K562 (cell line): ENCODE measurements around the gene SLC22A12. TPM values are rescaled to one million over a fixed set of nuclear protein-coding genes. Genes with fewer than 3 reads are reported as not detected.

Source experiments
- ATAC-seq: fragments of 200-7000 bp; cut with Tn5 transposase; 3 replicates; pipeline ENCODE4 v1.9.1; 2020; ENCODE audit warnings: moderate library complexity
- BruUV-seq: library from RNA; stranded (reverse); fragments of 400-500 nt; replicated peaks from 2 replicates; lab custom pipeline; 2021; lab: Mats Ljungman, UMichigan
- CTCF ChIA-PET: fragments of 300-600 bp; formaldehyde crosslinking; extraction: SDS; loops from one replicate; lab custom pipeline; 2021; ENCODE audit warnings: low intra/inter-chr PET ratio; lab: Yijun Ruan, JAX
- POLR2A ChIA-PET: fragments of 300-600, 350-650 bp; sonication (Branson Sonifier 250); formaldehyde crosslinking; extraction: SDS; loops from one replicate; lab custom pipeline; 2021; ENCODE audit warnings: antibody characterized with exemption, inconsistent platforms; lab: Yijun Ruan, JAX
- DNase-seq, 4 experiments: peaks; one replicate each; pipeline versions ENCODE4 v3.0.0 to v3.0.0-alpha.2; 2011 to 2018; ENCODE audit warnings: low spot score in 3 of 4, mixed read lengths in 3 of 4; ENCODE audit errors: extremely low read depth in 1 of 4
- FAIRE-seq: peaks from 2 replicates; lab custom pipeline; 2011; peaks lifted over from hg19 to GRCh38; lab: Jason Lieb, UNC
- H2AFZ ChIP-seq: 2 replicates; pipeline ENCODE4 v1.6.0; 2011; ENCODE audit warnings: low read depth, low read length, control low read depth, inconsistent platforms
- H3K27ac ChIP-seq: fragments of 200-600 bp; 3 replicates; pipeline ENCODE4 v1.8.0; 2011; ENCODE audit warnings: low read depth, mild to moderate bottlenecking, control low read depth, inconsistent platforms, low read length, moderate library complexity, mixed read lengths; ENCODE audit errors: extremely low read depth
- H3K27me3 ChIP-seq, 2 experiments: fragments of 300-600 bp in 1 of 2; 2 replicates in 1 of 2; 3 replicates in 1 of 2; pipeline versions ENCODE4 v1.6.0 to v1.8.0; 2011; ENCODE audit warnings: inconsistent platforms in 2 of 2, low read length in 2 of 2, mild to moderate bottlenecking in 1 of 2, mixed read lengths in 1 of 2, moderate library complexity in 1 of 2; ENCODE audit not compliant: control insufficient read depth in 2 of 2, insufficient read depth in 2 of 2
- H3K36me3 ChIP-seq: fragments of 300-600 bp; 3 replicates; pipeline ENCODE4 v1.8.0; 2011; ENCODE audit warnings: mild to moderate bottlenecking, low read length, inconsistent platforms; ENCODE audit not compliant: control insufficient read depth, insufficient read depth
- H3K4me1 ChIP-seq, 2 experiments: fragments of 200-600 bp in 1 of 2; replicated peaks in 1 of 2; 2 replicates in 1 of 2; 3 replicates in 1 of 2; pipeline versions ENCODE4 v1.5.1 to v1.8.0; 2011; ENCODE audit warnings: inconsistent platforms in 2 of 2, low read length in 2 of 2, mild to moderate bottlenecking in 1 of 2, mixed read lengths in 1 of 2, moderate library complexity in 1 of 2; ENCODE audit not compliant: control insufficient read depth in 2 of 2, insufficient read depth in 2 of 2
- H3K4me2 ChIP-seq: 2 replicates; pipeline ENCODE4 v1.6.1; 2011; ENCODE audit warnings: low read length, control low read depth, inconsistent platforms, mixed read lengths; ENCODE audit not compliant: insufficient read depth
- H3K4me3 ChIP-seq: fragments of 200-600 bp; sonication (generic), shearing (Covaris generic); 2 replicates; pipeline ENCODE4 v1.5.1; 2016; ENCODE audit warnings: control low read depth, inconsistent platforms
- H3K79me2 ChIP-seq: fragments of 200-600 bp; 3 replicates; pipeline ENCODE4 v1.8.0; 2011; ENCODE audit warnings: low read length, inconsistent platforms; ENCODE audit not compliant: control insufficient read depth, insufficient read depth
- H3K9ac ChIP-seq, 2 experiments: 2 replicates each; pipeline versions ENCODE4 v1.6.0 to v1.6.1; 2011; ENCODE audit warnings: low read depth in 2 of 2, low read length in 2 of 2, control low read depth in 1 of 2, inconsistent platforms in 1 of 2, mild to moderate bottlenecking in 1 of 2, mixed read lengths in 1 of 2; ENCODE audit not compliant: insufficient read depth in 1 of 2
- H3K9me1 ChIP-seq: one replicate; pipeline ENCODE4 v1.6.0; 2011; ENCODE audit warnings: inconsistent platforms, mild to moderate bottlenecking, low read length, moderate library complexity; ENCODE audit not compliant: control insufficient read depth, insufficient read depth
- H3K9me3 ChIP-seq: replicated peaks from 2 replicates; pipeline ENCODE4 v1.5.1; 2011; ENCODE audit warnings: low read depth, low read length, inconsistent platforms; ENCODE audit not compliant: control insufficient read depth, insufficient read depth
- H4K20me1 ChIP-seq: replicated peaks from 2 replicates; pipeline ENCODE4 v1.6.1; 2011; ENCODE audit warnings: low read length, inconsistent platforms, mixed read lengths; ENCODE audit not compliant: control insufficient read depth, insufficient read depth
- MEIS2 ChIP-seq: fragments of 450-650 bp; IDR thresholded peaks from 2 replicates; pipeline ENCODE4 v1.6.1; 2014; ENCODE audit warnings: mild to moderate bottlenecking; ENCODE audit not compliant: partially characterized antibody
- MYNN ChIP-seq, 2 experiments: sonication (generic); formaldehyde crosslinking in 1 of 2; IDR thresholded peaks; 2 replicates each; pipeline versions ENCODE4 v1.5.0 to v1.6.1; 2016 to 2020; ENCODE audit warnings: antibody characterized with exemption in 1 of 2, missing genetic modification reagents in 1 of 2
- NR1H2 ChIP-seq: sonication (generic); formaldehyde crosslinking; IDR thresholded peaks from 2 replicates; pipeline ENCODE4 v1.4.0; 2020; ENCODE audit warnings: mild to moderate bottlenecking, missing genetic modification reagents
- OTX1 ChIP-seq: fragments of 450-650 bp; formaldehyde crosslinking; IDR thresholded peaks from 2 replicates; pipeline ENCODE4 v1.4.0; 2022; ENCODE audit warnings: mild to moderate bottlenecking
- PBX2 ChIP-seq, 2 experiments: IDR thresholded peaks in 1 of 2; conservative IDR thresholded peaks in 1 of 2; 2 replicates each; pipeline ENCODE4 v1.6.1; 2016; ENCODE audit warnings: low read depth in 2 of 2, mild to moderate bottlenecking in 1 of 2, missing compliant biosample characterization in 1 of 2, missing genetic modification characterization in 1 of 2, moderate library complexity in 1 of 2
- PKNOX1 ChIP-seq: fragments of 450-650 bp; IDR thresholded peaks from 2 replicates; pipeline ENCODE4 v1.6.1; 2016
- RAD21 ChIP-seq, 2 experiments: fragments of 250-450 bp in 1 of 2; fragments of 450-650 bp in 1 of 2; sonication (Bioruptor Pico) in 1 of 2; formaldehyde crosslinking in 1 of 2; IDR thresholded peaks in 1 of 2; conservative IDR thresholded peaks in 1 of 2; 2 replicates each; pipeline versions ENCODE4 v1.4.0 to v1.8.0; 2020 to 2022; ENCODE audit warnings: mild to moderate bottlenecking in 2 of 2, moderate library complexity in 1 of 2
- RFX5 ChIP-seq: IDR thresholded peaks from 2 replicates; pipeline ENCODE4 v1.6.1; 2011; ENCODE audit warnings: low read depth, mild to moderate bottlenecking, improper control_type of control experiment, low read length
- SIRT6 ChIP-seq: IDR thresholded peaks from one replicate; pipeline ENCODE4 v1.6.1; 2012; ENCODE audit warnings: low read depth, mild to moderate bottlenecking, control low read depth, inconsistent platforms, low read length, moderate library complexity
- TEAD4 ChIP-seq, 2 experiments: sonication (generic) in 1 of 2; formaldehyde crosslinking in 1 of 2; IDR thresholded peaks; 2 replicates each; pipeline versions ENCODE4 v1.6.1 to v1.8.0; 2012 to 2022; ENCODE audit warnings: borderline replicate concordance in 1 of 2, inconsistent platforms in 1 of 2, low read length in 1 of 2, mild to moderate bottlenecking in 1 of 2, missing genetic modification reagents in 1 of 2
- VEZF1 ChIP-seq: fragments of 200-800 bp; sonication (Bioruptor generic); IDR thresholded peaks from 2 replicates; pipeline ENCODE4 v1.6.1; 2017; ENCODE audit warnings: missing genetic modification characterization, missing compliant biosample characterization
- WGBS: fragments of 100-300 bp; shearing (Covaris generic); methylation state at CpG from one replicate; pipeline ENCODE4 v1.1.6; 2016; ENCODE audit warnings: low coverage, mixed read lengths; ENCODE audit not compliant: insufficient coverage; ENCODE audit errors: missing lambda C conversion rate; 5-methylcytosine and 5-hydroxymethylcytosine counted together
- in situ Hi-C: fragments of 300-500 bp; cut with MboI; formaldehyde crosslinking; loops from 4 replicates; pipeline ENCODE4 v1.15.0; 2018; ENCODE audit warnings: inconsistent platforms, mixed read lengths
- intact Hi-C: fragments of 100-400 bp; cut with micrococcal nuclease; formaldehyde crosslinking; loops from 2 replicates; pipeline ENCODE4 v1.14.2; 2022
- polyA plus RNA-seq, 8 experiments: library from polyadenylated mRNA; depleted of rRNA in 4 of 8; stranded (reverse) in 5 of 8; unstranded in 3 of 8; fragments of >200 nt; fragmentation: Nextera tagmentation in 2 of 8; fragmentation: Illumina TruSeq in 1 of 8; extraction: Ambion mirVana in 2 of 8; extraction: Trizol in 1 of 8; gene quantifications; 2 replicates each; pipeline versions ENCODE4 v1.2.1 to v1.2.3, GENCODE V29; 2011 to 2014; ENCODE audit warnings: inconsistent platforms in 1 of 8, missing spikeins in 1 of 8
- total RNA-seq, 7 experiments: library from RNA; depleted of rRNA in 6 of 7; stranded (reverse); fragments of >200 nt in 6 of 7; fragmentation: Illumina TruSeq in 2 of 7; extraction: Trizol in 2 of 7; gene quantifications; 2 replicates each; pipeline versions ENCODE4 v1.2.1 to v1.2.3, GENCODE V29; 2011 to 2021; ENCODE audit warnings: low replicate concordance in 1 of 7

Gene SLC22A12
- total and polyA plus RNA-seq, 9 of the 15 experiments (the other 6 are each of a cell fraction or from before 2014, with no cell fraction given): not detected

- no peaks in the 10 kb centered on the region for H3K36me3 ChIP-seq
- DNase-seq: peak in 3 of 4 experiments; percentile 35 to 38 (median 38)
- no peak overlapping the region for H3K4me3 ChIP-seq
- FAIRE-seq: no peak
- ATAC-seq: peak; percentile 71
- no peaks in the 10 kb centered on the region for H3K9me1 ChIP-seq
- peaks cover 0 to 14% of the 10 kb centered on the region in 2 experiments; a peak in 2 of 5 replicates for H3K4me1 ChIP-seq
- no peak overlapping the region for H2AFZ ChIP-seq
- WGBS: 4% methylated on average over 10 of the region's 11 CpGs
- BruUV-seq: no TSS peak
- no peaks in the 10 kb centered on the region for H3K79me2 ChIP-seq
- peaks cover 7% of the 10 kb centered on the region; the same call in 1 of the 2 replicates for H4K20me1 ChIP-seq
- intact Hi-C loops: loop anchor here (5.0 kb wide), 1 partner anchor 287 kb away; the partner anchor contains the start of gene RPS6KA4
- H3K27me3 ChIP-seq: peaks cover 8 to 67% of the 10 kb centered on the region in 2 experiments; a peak in 4 of 5 replicates
- H3K27ac ChIP-seq: no peak overlapping the region
- in situ Hi-C loops: no loop called here
- H3K9ac ChIP-seq: no peak overlapping the region; a peak in 1 of 4 replicates
- no peak overlapping the region for H3K4me2 ChIP-seq
- ChIA-PET CTCF (no interaction called here), POLR2A (interaction anchor here (1.0 to 2.1 kb wide), 2 partner anchors 10 to 13 kb away, joined by 3 to 8 read pairs; no protein-coding TSS in a partner anchor)
- H3K9me3 ChIP-seq: no peaks in the 10 kb centered on the region
- no peak for TF ChIP-seq RFX5
- peak in 1 of 2 experiments; percentile 49; a peak in 2 of 4 replicates for TF ChIP-seq RAD21 (CRISPR knock-in tag; conservative IDR thresholded peaks at IDR 0.05 in 1 of 2, IDR thresholded peaks at IDR 0.05 in 1 of 2)
- TF ChIP-seq PKNOX1: 0 out of 2 replicates have a peak, but pooled peaks have one; percentile 27
- no peak for TF ChIP-seq SIRT6
- TF ChIP-seq TEAD4 (IDR thresholded peaks at IDR 0.05; ENCODE audit: low read length): no peak
- no peak for TF ChIP-seq TEAD4 (CRISPR knock-in tag; IDR thresholded peaks at IDR 0.05; ENCODE audit: borderline replicate concordance)
- peak; percentile 38 for TF ChIP-seq VEZF1 (CRISPR knock-in tag)
- peak; percentile 40 for TF ChIP-seq MEIS2
- no peak for TF ChIP-seq NR1H2 (CRISPR knock-in tag)
- no peak for TF ChIP-seq MYNN (IDR thresholded peaks at IDR 0.05)
- TF ChIP-seq MYNN (CRISPR knock-in tag; IDR thresholded peaks at IDR 0.05): no peak
- TF ChIP-seq PBX2 (CRISPR knock-in tag; IDR thresholded peaks at IDR 0.05; ENCODE audit: low read depth): no peak
- TF ChIP-seq PBX2 (tag; conservative IDR thresholded peaks at IDR 0.05; ENCODE audit: low read depth): peak; percentile 51; the same call in 1 of the 2 replicates
- no peak for TF ChIP-seq OTX1 (CRISPR knock-in tag)
These were observed 53.7 kb downstream of the SLC22A12 start for GRCh38 chr11:64644647-64645275.
